Stomach (tissue), 4 donors: ENCODE data around the gene ZSCAN2.

Experiments
- CTCF ChIP-seq, 7 experiments: fragments of 450-650 bp in 4 of 7; fragments of 200-600 bp in 3 of 7; sonication (generic) in 3 of 7; IDR thresholded peaks; one replicate each; pipeline ENCODE4 v1.5.1; 2016 to 2019; ENCODE audit warnings: antibody characterized with exemption in 7 of 7, control low read depth in 2 of 7, mild to moderate bottlenecking in 1 of 7
- EP300 ChIP-seq: sonication (generic); formaldehyde crosslinking; IDR thresholded peaks from one replicate; pipeline ENCODE4 v1.6.1; 2017; ENCODE audit warnings: antibody characterized with exemption
- POLR2A ChIP-seq, 4 donors: fragments of 450-650 bp; IDR thresholded peaks; one replicate each; pipeline ENCODE4 v1.6.1; 2016; ENCODE audit warnings: antibody characterized with exemption in 4 of 4, control low read depth in 2 of 4, mild to moderate bottlenecking in 1 of 4, moderate library complexity in 1 of 4
- POLR2AphosphoS5 ChIP-seq, 3 donors: sonication (generic); formaldehyde crosslinking; IDR thresholded peaks; one replicate each; pipeline ENCODE4 v1.6.1; 2016; ENCODE audit warnings: antibody characterized with exemption in 3 of 3

- TF ChIP-seq CTCF (IDR thresholded peaks at IDR 0.05) (peak in 5 of 7 experiments; percentile 38 to 68 (median 58)), POLR2A (IDR thresholded peaks at IDR 0.05) (no peak), EP300 (no peak), POLR2AphosphoS5 (IDR thresholded peaks at IDR 0.05) (no peak)
Measured at GRCh38 chr15:84598993-84599392, 1.8 kb upstream of the ZSCAN2 start.
